Islet precursor cell (in vitro differentiated cells): ENCODE results near the gene WNT16.
"Not testable (repeated sequence)": the region's sequence is repeated elsewhere in the genome, so short reads cannot be mapped to it uniquely, and the experiment has no call there.

Experiments
- DNase-seq: peaks from one replicate; pipeline ENCODE4 v3.0.0-alpha.2; 2018

WNT16 gene

GRCh38 chr7:121307021-121307574 is 21.7 kb upstream of the WNT16 start:
- no peak for DNase-seq

GRCh38 chr7:121313220-121313792 is 15.5 kb upstream of the WNT16 start:
- DNase-seq = no peak

GRCh38 chr7:121313793-121314676 is 14.8 kb upstream of the WNT16 start:
- no peak for DNase-seq

GRCh38 chr7:121315170-121315569 is 13.6 kb upstream of the WNT16 start:
- DNase-seq = not testable (repeated sequence)

GRCh38 chr7:121322460-121322859 is 6.3 kb upstream of the WNT16 start:
- DNase-seq = no peak

- DNase-seq = peak; percentile 66
These were observed 5.1 kb upstream of the WNT16 start for GRCh38 chr7:121323515-121324302.

- DNase-seq = no peak
These were observed 1.1 kb upstream of the WNT16 start for GRCh38 chr7:121327671-121328070.

GRCh38 chr7:121329191-121330052 is 622 bp downstream of the WNT16 start:
- DNase-seq = peak; percentile 78

- DNase-seq = peak; percentile 66
These were observed 1.4 kb downstream of the WNT16 start for GRCh38 chr7:121330053-121330833.

- no peak for DNase-seq
These were observed 2.2 kb downstream of the WNT16 start for GRCh38 chr7:121331048-121331447.

- DNase-seq = no peak
These were observed 2.8 kb downstream of the WNT16 start for GRCh38 chr7:121331574-121331973.

- no peak for DNase-seq
These were observed 5.6 kb downstream of the WNT16 start for GRCh38 chr7:121334376-121334775.

- DNase-seq = no peak
These were observed 6.3 kb downstream of the WNT16 start for GRCh38 chr7:121334875-121335648.

- no peak for DNase-seq
These were observed 7.8 kb downstream of the WNT16 start for GRCh38 chr7:121336579-121336978.

- DNase-seq = no peak
These were observed 8.6 kb downstream of the WNT16 start for GRCh38 chr7:121337398-121337797.

GRCh38 chr7:121339082-121339481 is 10.3 kb downstream of the WNT16 start:
- DNase-seq = no peak

- DNase-seq = no peak
These were observed 13.1 kb downstream of the WNT16 start for GRCh38 chr7:121341933-121342332.

- DNase-seq = no peak
These were observed 13.8 kb downstream of the WNT16 start for GRCh38 chr7:121342631-121343030.

GRCh38 chr7:121343302-121343701 is 14.5 kb downstream of the WNT16 start:
- DNase-seq = no peak

GRCh38 chr7:121344093-121344492 is 15.3 kb downstream of the WNT16 start:
- DNase-seq = no peak

- DNase-seq = no peak
These were observed 15.7 kb downstream of the WNT16 start for GRCh38 chr7:121344497-121344896.
